NB4 (cell line): ENCODE measurements around the gene DTNA.

Experiments used
- MAX ChIP-seq: IDR thresholded peaks from 2 replicates; pipeline ENCODE4 v1.6.1; 2011; ENCODE audit warnings: low read depth, low read length
- MYC ChIP-seq: IDR thresholded peaks from 2 replicates; pipeline ENCODE4 v1.6.1; 2011; ENCODE audit warnings: low read depth, low read length
- POLR2A ChIP-seq: IDR thresholded peaks from 2 replicates; pipeline ENCODE4 v1.6.1; 2011; ENCODE audit warnings: mild to moderate bottlenecking; ENCODE audit not compliant: insufficient read length; ENCODE audit errors: extremely low read depth
- TF ChIP-seq, protein P1 (sequence below): IDR thresholded peaks from one replicate; pipeline ENCODE4 v1.5.1; 2012; ENCODE audit warnings: low read depth, low read length

DNA sequence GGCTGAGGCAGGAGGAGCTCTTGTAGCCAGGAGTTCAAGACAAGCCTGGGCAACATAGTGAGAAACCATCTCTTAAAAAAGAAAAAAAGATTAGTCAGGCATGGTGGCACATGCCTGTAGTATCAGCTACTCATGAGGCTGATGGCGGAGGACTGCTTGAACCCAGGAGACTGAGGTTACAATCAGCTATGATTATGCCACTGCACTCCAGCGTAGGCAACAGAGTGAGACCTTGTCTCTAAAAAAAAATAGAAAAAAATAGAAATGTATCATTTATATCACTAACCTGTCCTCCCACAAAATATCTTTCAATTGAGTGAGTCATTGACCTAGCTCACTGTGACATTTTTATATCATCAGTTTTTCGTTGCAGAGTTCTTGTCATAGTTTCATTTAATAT lies 152.5 kb downstream of the DTNA start:
- TF ChIP-seq, protein P1, sequence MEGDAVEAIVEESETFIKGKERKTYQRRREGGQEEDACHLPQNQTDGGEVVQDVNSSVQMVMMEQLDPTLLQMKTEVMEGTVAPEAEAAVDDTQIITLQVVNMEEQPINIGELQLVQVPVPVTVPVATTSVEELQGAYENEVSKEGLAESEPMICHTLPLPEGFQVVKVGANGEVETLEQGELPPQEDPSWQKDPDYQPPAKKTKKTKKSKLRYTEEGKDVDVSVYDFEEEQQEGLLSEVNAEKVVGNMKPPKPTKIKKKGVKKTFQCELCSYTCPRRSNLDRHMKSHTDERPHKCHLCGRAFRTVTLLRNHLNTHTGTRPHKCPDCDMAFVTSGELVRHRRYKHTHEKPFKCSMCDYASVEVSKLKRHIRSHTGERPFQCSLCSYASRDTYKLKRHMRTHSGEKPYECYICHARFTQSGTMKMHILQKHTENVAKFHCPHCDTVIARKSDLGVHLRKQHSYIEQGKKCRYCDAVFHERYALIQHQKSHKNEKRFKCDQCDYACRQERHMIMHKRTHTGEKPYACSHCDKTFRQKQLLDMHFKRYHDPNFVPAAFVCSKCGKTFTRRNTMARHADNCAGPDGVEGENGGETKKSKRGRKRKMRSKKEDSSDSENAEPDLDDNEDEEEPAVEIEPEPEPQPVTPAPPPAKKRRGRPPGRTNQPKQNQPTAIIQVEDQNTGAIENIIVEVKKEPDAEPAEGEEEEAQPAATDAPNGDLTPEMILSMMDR, result no peak
- TF ChIP-seq POLR2A (no peak), MAX (no peak), MYC (no peak)
